Liver (tissue), 9 donors: ENCODE results near the gene TREX2. TPM values are rescaled to one million over a fixed set of nuclear protein-coding genes. Genes with fewer than 3 reads are reported as not detected.

Experiments
- DNase-seq: peaks from one replicate; pipeline ENCODE4 v3.0.0-alpha.2; 2017; ENCODE audit warnings: low spot score
- H3K27ac ChIP-seq, 2 donors: one replicate each; pipeline ENCODE4 v1.7.0; 2013; ENCODE audit warnings: inconsistent platforms in 2 of 2, low read length in 2 of 2, control low read depth in 1 of 2, low read depth in 1 of 2, mild to moderate bottlenecking in 1 of 2
- H3K27me3 ChIP-seq, 4 donors: one replicate each; pipeline versions ENCODE4 v1.6.1 to v1.7.0; 2013; ENCODE audit warnings: low read length in 3 of 4, inconsistent platforms in 1 of 4, mild to moderate bottlenecking in 1 of 4, moderate library complexity in 1 of 4; ENCODE audit not compliant: control insufficient read depth in 4 of 4, insufficient read depth in 4 of 4
- H3K36me3 ChIP-seq, 4 donors: one replicate each; pipeline versions ENCODE4 v1.6.1 to v1.7.0; 2013; ENCODE audit warnings: low read length in 3 of 4, mild to moderate bottlenecking in 3 of 4, low read depth in 1 of 4, moderate library complexity in 1 of 4; ENCODE audit not compliant: control insufficient read depth in 4 of 4, insufficient read depth in 3 of 4
- H3K4me1 ChIP-seq, 4 donors: one replicate each; pipeline versions ENCODE4 v1.6.1 to v1.7.0; 2013; ENCODE audit warnings: low read length in 3 of 4, mild to moderate bottlenecking in 3 of 4, moderate library complexity in 1 of 4; ENCODE audit not compliant: control insufficient read depth in 4 of 4, insufficient read depth in 4 of 4
- H3K4me3 ChIP-seq, 3 donors: one replicate each; pipeline versions ENCODE4 v1.6.1 to v1.7.0; 2013; ENCODE audit warnings: low read length in 3 of 3, control low read depth in 1 of 3, low read depth in 1 of 3, mild to moderate bottlenecking in 1 of 3
- H3K9ac ChIP-seq, 2 donors: one replicate each; pipeline ENCODE4 v1.7.0; 2013; ENCODE audit warnings: low read length in 2 of 2, mild to moderate bottlenecking in 2 of 2, moderate library complexity in 2 of 2, control low read depth in 1 of 2, low read depth in 1 of 2
- H3K9me3 ChIP-seq, 4 donors: one replicate each; pipeline versions ENCODE4 v1.6.1 to v1.7.0; 2013; ENCODE audit warnings: low read length in 3 of 4; ENCODE audit not compliant: control insufficient read depth in 4 of 4
- ATF3 ChIP-seq: IDR thresholded peaks from 2 replicates; pipeline ENCODE4 v1.6.1; 2016; ENCODE audit warnings: antibody characterized with exemption
- CTCF ChIP-seq: fragments of 150-350 bp; IDR thresholded peaks from 2 replicates; pipeline ENCODE4 v1.5.1; 2017; ENCODE audit warnings: improper control_type of control experiment, low read depth, low read length; ENCODE audit not compliant: missing input control
- EGR1 ChIP-seq, 2 donors: IDR thresholded peaks; 2 replicates each; pipeline ENCODE4 v1.6.1; 2016 to 2018; ENCODE audit warnings: antibody characterized with exemption in 2 of 2, low read depth in 2 of 2
- FOXA1 ChIP-seq: IDR thresholded peaks from 2 replicates; pipeline ENCODE4 v1.6.1; 2016; ENCODE audit warnings: antibody characterized with exemption
- FOXA2 ChIP-seq: IDR thresholded peaks from 2 replicates; pipeline ENCODE4 v1.6.1; 2016; ENCODE audit warnings: antibody characterized with exemption
- GABPA ChIP-seq, 2 donors: IDR thresholded peaks in 1 of 2; conservative IDR thresholded peaks in 1 of 2; 2 replicates each; pipeline ENCODE4 v1.6.1; 2016; ENCODE audit warnings: antibody characterized with exemption in 2 of 2, mild to moderate bottlenecking in 1 of 2, moderate library complexity in 1 of 2
- HNF4A ChIP-seq, 2 donors: conservative IDR thresholded peaks; 2 replicates each; pipeline ENCODE4 v1.6.1; 2016; ENCODE audit warnings: antibody characterized with exemption in 2 of 2, mild to moderate bottlenecking in 2 of 2
- HNF4G ChIP-seq: IDR thresholded peaks from 2 replicates; pipeline ENCODE4 v1.6.1; 2016; ENCODE audit warnings: antibody characterized with exemption
- MAX ChIP-seq: IDR thresholded peaks from 2 replicates; pipeline ENCODE4 v1.6.1; 2016; ENCODE audit warnings: antibody characterized with exemption
- NR2F2 ChIP-seq: IDR thresholded peaks from 2 replicates; pipeline ENCODE4 v1.6.1; 2016; ENCODE audit warnings: antibody characterized with exemption
- REST ChIP-seq: IDR thresholded peaks from 2 replicates; pipeline ENCODE4 v1.6.1; 2016; ENCODE audit warnings: antibody characterized with exemption, mild to moderate bottlenecking
- RXRA ChIP-seq, 2 donors: IDR thresholded peaks; 2 replicates each; pipeline ENCODE4 v1.6.1; 2017 to 2018; ENCODE audit warnings: antibody characterized with exemption in 2 of 2, mild to moderate bottlenecking in 1 of 2
- SP1 ChIP-seq: IDR thresholded peaks from 2 replicates; pipeline ENCODE4 v1.6.1; 2018; ENCODE audit warnings: antibody characterized with exemption, mild to moderate bottlenecking
- TAF1 ChIP-seq: conservative IDR thresholded peaks from 2 replicates; pipeline ENCODE4 v1.6.1; 2016; ENCODE audit warnings: antibody characterized with exemption, mild to moderate bottlenecking
- YY1 ChIP-seq: IDR thresholded peaks from 2 replicates; pipeline ENCODE4 v1.6.1; 2016; ENCODE audit warnings: antibody characterized with exemption, mild to moderate bottlenecking
- ZBTB33 ChIP-seq: IDR thresholded peaks from 2 replicates; pipeline ENCODE4 v1.6.1; 2016; ENCODE audit warnings: antibody characterized with exemption
- WGBS: extraction: QIAGEN DNeasy Blood & Tissue Kit; methylation state at CpG from one replicate; pipeline ENCODE4 v1.1.7; 2013; 5-methylcytosine and 5-hydroxymethylcytosine counted together
- polyA plus RNA-seq, 2 donors: library from polyadenylated mRNA; stranded (reverse) in 1 of 2; unstranded in 1 of 2; fragments of 200-250 nt in 1 of 2; fragments of >200 nt in 1 of 2; fragmentation: Nextera tagmentation in 1 of 2; extraction: Ambion mirVana in 1 of 2; gene quantifications; one replicate each; pipeline versions ENCODE4 v1.2.1 to v1.2.3, GENCODE V29; 2013 to 2015
- total RNA-seq, 2 donors: library from RNA; depleted of rRNA; stranded (reverse); fragments of >200 nt; gene quantifications; one replicate each; pipeline ENCODE4 v1.2.3, GENCODE V29; 2014
- donor health status: healthy.
- donor health status: healthy.
- donor health status: healthy.
- donor health status: healthy.
- donor health status: healthy.

TREX2 gene
- total and polyA plus RNA-seq, 4 donors = 0.13 to 1.3 (median 1.2) TPM; not detected in 1

GRCh38 chrX:153485396-153486080 is 39.7 kb upstream of the TREX2 start:
- DNase-seq = no peak
- 89% methylated on average over 30 of the region's 30 CpGs for WGBS
- no peaks in the 10 kb centered on the region for H3K9me3 ChIP-seq
- H3K27me3 ChIP-seq = no peaks in the 10 kb centered on the region
- H3K4me1 ChIP-seq = peaks cover 0 to 5% (median 0%) of the 10 kb centered on the region in 4 donors
- no peak overlapping the region for H3K4me3 ChIP-seq
- peak overlapping the region in 1 of 2 donors; percentile 3 for H3K27ac ChIP-seq
- H3K9ac ChIP-seq = no peak overlapping the region
- no peaks in the 10 kb centered on the region for H3K36me3 ChIP-seq
- no peak for TF ChIP-seq FOXA2
- no peak for TF ChIP-seq YY1
- no peak for TF ChIP-seq EGR1 (IDR thresholded peaks at IDR 0.05; ENCODE audit: low read depth in 2 of 2)
- TF ChIP-seq FOXA1 = no peak
- TF ChIP-seq HNF4G = no peak
- no peak for TF ChIP-seq SP1
- no peak for TF ChIP-seq CTCF
- TF ChIP-seq HNF4A (conservative IDR thresholded peaks at IDR 0.05) = no peak

GRCh38 chrX:153482376-153483015 is 36.6 kb upstream of the TREX2 start:
- Histone ChIP-seq H3K4me1 (no peaks in the 10 kb centered on the region), H3K4me3 (no peak overlapping the region), H3K36me3 (no peaks in the 10 kb centered on the region), H3K27me3 (no peaks in the 10 kb centered on the region), H3K9ac (no peak overlapping the region), H3K27ac (no peak overlapping the region), H3K9me3 (no peaks in the 10 kb centered on the region)
- WGBS = 92% methylated on average over 23 of the region's 23 CpGs
- TF ChIP-seq MAX (no peak), GABPA (IDR thresholded peaks at IDR 0.05 in 1 of 2, conservative IDR thresholded peaks at IDR 0.05 in 1 of 2) (no peak), FOXA1 (no peak), EGR1 (IDR thresholded peaks at IDR 0.05; ENCODE audit: low read depth in 2 of 2) (no peak), YY1 (no peak), TAF1 (no peak), NR2F2 (no peak), ATF3 (no peak), CTCF (no peak), SP1 (no peak), ZBTB33 (no peak), RXRA (IDR thresholded peaks at IDR 0.05) (no peak), REST (no peak), HNF4A (conservative IDR thresholded peaks at IDR 0.05) (no peak)
- no peak for DNase-seq
